Subcutaneous adipose tissue (tissue), 4 donors: ENCODE data around the gene PFKP. TPM values are rescaled to one million over a fixed set of nuclear protein-coding genes. Genes with fewer than 3 reads are reported as not detected.

Experiments
- CTCF ChIP-seq: fragments of 450-650 bp; IDR thresholded peaks from one replicate; pipeline ENCODE4 v1.5.1; 2016; ENCODE audit warnings: low read depth, mild to moderate bottlenecking, control low read depth, antibody characterized with exemption, moderate library complexity
- total RNA-seq, 4 donors: library from RNA; depleted of rRNA; stranded (reverse); fragments of >200 nt; gene quantifications; one replicate each; pipeline ENCODE4 v1.1.0, GENCODE V29; 2016

PFKP gene
- total RNA-seq, 4 donors from 2014 or later, result 18.3 to 25.3 (median 20.0) TPM

DNA sequence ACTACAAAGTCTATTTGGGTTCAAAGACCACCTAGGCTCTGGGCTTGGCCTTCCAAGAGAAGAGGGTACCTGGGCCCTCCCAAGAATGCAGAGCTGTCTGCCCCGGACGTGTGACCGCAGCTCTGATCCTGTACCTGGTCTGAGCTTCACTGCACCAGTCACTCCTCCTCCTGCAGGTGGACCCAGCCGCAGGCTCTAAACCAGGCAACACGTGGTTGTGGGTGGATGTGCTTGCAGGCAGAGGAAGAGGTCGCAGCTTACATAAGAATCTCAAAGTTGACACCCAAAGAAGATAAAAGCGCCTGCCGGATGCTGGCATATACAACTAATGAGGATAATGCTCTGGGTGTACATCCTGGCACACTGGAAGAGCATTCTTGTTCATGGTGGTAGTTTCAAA is 9.4 kb upstream of the PFKP start:
- TF ChIP-seq CTCF, result no peak

GRCh38 chr10:3059974-3060373 is 7.4 kb upstream of the PFKP start:
- TF ChIP-seq CTCF, result no peak

GRCh38 chr10:3060481-3060889 is 6.9 kb upstream of the PFKP start:
- TF ChIP-seq CTCF, result no peak

DNA sequence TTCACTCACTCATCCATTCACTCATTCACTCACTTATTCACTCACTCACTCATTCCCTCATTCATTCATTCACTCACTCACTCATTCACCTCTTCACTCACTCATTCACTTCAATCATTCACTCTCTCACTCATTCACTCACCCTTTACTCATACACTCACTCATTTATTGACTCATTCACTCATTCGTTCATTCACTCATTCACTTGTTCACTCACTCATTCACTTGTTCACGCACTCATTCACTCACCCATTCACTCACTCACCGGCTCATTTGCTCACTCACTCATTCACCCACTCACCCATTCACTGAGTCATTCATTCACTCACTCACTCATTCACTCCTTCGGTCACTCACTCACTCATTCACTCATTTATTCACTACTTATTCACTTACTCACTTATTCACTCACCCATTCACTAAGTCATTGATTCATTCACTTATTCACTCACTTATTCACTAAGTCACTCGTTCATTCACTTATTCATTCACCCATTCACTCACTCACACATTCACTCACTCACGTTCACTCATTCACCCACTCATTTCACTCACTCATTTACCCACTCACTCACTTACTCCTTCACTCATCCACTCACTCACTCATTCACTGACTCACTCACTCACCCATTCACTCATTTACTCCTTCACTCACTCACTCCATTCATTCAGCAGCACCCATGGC is 4.7 kb upstream of the PFKP start:
- no peak for TF ChIP-seq CTCF

GRCh38 chr10:3064423-3064822 is 2.9 kb upstream of the PFKP start:
- no peak for TF ChIP-seq CTCF

DNA sequence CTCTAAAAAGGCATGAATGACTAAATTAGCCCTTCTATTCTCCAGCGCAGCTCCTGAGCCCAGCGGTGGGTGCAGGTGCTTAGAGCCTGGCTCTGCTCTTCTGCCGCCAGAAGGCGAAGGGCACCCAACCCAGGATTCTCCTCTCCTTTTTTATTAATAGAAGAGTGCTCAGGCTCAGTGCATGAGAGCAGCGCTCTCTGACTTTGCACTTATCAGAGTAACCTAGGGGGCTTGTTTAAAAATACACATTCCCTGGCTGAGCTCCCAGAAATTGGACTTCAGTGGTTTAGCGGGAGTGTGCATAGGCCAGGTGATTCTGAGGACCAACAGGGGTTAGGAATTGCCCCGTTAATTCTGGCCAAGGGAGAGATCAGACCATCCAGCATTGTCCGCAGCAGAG is 1.7 kb upstream of the PFKP start:
- TF ChIP-seq CTCF, result no peak

DNA sequence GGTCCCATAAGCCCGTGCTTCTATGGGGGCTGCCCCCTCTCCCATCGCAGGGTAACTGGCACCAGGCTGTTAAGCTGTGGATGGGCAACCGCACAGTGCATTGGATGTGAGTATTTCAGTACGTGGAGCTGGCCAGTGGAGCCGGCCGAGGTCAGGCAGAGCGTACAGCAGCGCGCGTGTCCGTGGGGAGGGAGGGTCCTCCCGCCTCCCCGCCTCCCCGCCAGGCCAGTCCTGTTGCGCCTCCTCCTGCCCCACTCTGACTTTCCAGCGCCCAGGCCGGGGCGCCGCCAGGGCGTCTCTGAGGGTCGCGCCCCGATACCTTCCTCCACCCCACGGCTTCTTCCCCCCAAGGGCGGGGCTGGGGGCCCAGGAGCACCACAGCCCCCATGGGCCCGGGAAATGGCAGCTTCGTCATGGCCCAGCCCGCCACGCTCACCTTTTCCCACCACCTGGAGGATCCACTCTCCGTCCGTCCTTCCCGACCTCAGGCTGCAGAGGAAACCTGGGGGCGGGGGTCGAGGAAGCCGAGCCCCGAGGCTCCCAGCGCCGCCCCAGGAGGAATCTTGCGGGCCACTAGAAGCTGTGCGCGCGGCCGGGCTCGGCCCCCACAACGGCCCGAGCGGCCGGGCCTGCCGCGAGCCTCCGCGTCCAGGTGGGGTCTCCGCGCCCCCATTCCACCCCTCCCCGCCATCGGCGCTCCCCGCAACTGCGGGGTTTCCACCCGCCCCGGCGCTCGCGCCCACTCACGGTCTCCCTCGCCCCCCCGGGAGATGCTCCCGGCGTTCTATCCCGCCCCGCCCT is 831 bp upstream of the PFKP start:
- no peak for TF ChIP-seq CTCF
